ENCODE results near the gene RBM14.

DNA sequence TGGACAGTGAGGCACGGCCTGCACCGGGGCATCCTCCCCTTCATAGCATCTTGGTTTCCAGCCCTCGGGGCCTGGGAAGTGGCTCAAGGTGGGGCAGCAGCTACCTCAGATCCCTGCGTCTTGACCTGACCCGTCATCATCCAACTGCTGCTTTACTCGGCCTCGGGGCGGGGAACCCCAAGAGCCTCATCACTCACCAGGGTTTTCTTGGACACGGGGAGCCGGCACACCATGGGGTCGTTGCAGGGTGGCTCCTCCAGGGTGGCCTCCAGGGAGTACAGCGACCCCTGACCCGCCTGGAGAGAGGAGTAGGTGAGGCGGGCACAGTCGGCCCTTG is 48.7 kb upstream of the RBM14 start:
- TF ChIP-seq, protein P1, sequence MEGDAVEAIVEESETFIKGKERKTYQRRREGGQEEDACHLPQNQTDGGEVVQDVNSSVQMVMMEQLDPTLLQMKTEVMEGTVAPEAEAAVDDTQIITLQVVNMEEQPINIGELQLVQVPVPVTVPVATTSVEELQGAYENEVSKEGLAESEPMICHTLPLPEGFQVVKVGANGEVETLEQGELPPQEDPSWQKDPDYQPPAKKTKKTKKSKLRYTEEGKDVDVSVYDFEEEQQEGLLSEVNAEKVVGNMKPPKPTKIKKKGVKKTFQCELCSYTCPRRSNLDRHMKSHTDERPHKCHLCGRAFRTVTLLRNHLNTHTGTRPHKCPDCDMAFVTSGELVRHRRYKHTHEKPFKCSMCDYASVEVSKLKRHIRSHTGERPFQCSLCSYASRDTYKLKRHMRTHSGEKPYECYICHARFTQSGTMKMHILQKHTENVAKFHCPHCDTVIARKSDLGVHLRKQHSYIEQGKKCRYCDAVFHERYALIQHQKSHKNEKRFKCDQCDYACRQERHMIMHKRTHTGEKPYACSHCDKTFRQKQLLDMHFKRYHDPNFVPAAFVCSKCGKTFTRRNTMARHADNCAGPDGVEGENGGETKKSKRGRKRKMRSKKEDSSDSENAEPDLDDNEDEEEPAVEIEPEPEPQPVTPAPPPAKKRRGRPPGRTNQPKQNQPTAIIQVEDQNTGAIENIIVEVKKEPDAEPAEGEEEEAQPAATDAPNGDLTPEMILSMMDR (IDR thresholded peaks at IDR 0.05), result no peak
- no peak for TF ChIP-seq POLR2AphosphoS5 (IDR thresholded peaks at IDR 0.05)
- no peak for TF ChIP-seq EP300 (IDR thresholded peaks at IDR 0.05; ENCODE audit: low read depth)
- TF ChIP-seq POLR2A (IDR thresholded peaks at IDR 0.05), result no peak

Data from transverse colon (tissue), 4 donors.